Right renal cortex interstitium (tissue), 3 donors: ENCODE measurements around the gene FAM20A. TPM values are rescaled to one million over a fixed set of nuclear protein-coding genes. Genes with fewer than 3 reads are reported as not detected.
A peak's percentile ranks its signal among the peaks of the same experiment; 100 is the strongest.
"Not testable (repeated sequence)": the region's sequence is repeated elsewhere in the genome, so short reads cannot be mapped to it uniquely, and the experiment has no call there.

Experiments
- DNase-seq, 3 donors: peaks; one replicate each; pipeline ENCODE4 v3.0.0-alpha.2; 2013; ENCODE audit warnings: low read depth in 3 of 3, low spot score in 2 of 3
- polyA plus RNA-seq, 3 donors: library from polyadenylated mRNA; unstranded; fragments of 120-200 nt; gene quantifications; one replicate each; pipeline ENCODE4 v1.2.1, GENCODE V29; 2013; ENCODE audit not compliant: insufficient read length in 3 of 3

Gene FAM20A
- polyA plus RNA-seq, 3 donors: 9.3 to 12.4 (median 12.3) TPM

DNA sequence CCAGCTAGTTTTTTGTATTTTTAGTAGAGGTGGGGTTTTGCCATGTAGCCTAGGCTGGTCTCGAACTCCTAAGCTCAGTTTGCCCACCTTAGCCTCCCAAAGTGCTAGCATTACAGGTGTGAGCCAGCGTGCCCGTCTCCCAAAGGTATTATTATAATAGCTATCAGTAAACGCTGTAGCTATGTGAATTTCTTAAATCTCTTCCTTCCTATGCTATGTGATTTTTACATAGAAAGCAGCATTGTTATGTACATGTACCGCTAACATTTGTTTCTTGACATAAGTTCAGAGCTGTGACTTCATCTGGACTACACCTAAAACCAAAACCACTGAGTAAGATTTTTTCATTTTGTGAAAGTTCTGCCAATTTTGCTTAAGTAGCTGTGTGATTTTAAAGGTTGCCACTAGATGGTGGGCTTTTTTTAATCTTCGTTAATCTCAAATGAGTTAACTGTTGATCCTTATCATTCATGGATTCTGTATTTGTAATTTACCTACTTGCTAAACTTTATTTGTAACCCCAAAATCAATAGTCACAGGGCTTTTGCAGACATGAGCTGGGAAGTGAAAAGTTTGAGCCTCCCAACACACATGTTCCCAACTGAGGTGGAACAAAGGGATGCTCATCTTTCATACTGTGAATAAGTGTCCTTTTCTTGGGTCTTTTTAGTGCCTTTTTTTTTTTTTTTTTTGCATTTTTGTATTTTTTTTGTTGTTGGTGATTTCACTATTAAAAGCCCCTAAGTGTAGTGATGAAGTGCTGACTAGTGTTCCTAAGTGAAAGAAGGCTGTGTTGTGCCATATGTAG, 67.1 kb downstream of the FAM20A start:
- no peak for DNase-seq

DNA sequence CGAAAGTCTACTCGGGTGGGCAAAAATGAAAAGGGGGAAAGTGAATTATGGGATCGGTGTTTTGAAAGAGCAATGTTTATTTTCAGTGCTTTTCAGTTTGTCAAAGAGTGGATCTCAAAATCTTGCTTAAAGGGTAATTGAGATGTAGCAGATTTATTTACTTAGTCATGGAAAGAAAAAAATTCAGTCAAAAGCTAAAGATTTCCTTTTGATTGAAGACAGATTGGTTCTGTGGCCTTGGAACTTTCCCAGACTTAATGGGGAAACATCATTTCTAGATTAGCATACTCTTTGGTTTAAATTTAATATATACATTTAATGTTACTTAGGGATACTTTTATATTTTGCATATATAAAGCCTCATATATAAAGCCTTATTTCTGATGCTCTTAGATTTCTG, 68.3 kb downstream of the FAM20A start:
- no peak for DNase-seq

DNA sequence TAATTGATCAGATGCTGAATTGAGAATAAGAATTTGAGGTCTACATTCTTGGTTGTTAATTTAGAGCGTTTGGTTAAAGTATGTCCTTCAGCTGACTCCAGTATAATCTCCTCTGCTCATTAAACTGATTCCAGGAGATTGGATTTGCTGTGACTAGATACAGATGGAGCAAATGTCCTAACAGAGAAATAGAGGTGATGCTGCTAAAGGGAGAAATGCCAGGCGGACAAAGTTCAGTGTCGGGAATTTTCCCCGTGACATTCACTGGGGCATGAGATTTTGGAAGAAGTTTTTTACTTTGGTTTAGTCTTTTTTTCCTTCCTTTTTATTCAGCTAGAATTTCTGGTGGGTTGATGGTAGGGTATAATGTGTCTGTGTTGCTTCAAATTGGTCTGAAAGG, 69.9 kb downstream of the FAM20A start:
- DNase-seq: no peak

DNA sequence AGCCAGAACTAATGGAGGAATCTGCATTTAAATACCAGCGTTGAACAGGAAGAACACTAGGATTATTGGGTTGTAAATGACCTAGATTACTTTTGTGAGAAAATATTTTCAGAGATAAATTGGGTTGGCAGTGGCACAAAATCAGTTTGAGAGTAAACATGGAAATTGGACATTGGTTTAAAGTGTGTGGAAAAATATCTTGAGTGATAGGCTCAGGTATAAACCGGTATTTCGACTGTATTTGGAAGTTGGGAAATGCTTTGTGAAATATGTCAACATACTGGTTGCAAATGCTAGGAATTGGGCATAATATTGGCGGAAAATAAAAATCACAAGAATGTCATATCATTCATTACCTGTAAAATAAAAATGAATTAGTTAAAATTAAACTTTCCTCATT, 73.9 kb downstream of the FAM20A start:
- DNase-seq: no peak

DNA sequence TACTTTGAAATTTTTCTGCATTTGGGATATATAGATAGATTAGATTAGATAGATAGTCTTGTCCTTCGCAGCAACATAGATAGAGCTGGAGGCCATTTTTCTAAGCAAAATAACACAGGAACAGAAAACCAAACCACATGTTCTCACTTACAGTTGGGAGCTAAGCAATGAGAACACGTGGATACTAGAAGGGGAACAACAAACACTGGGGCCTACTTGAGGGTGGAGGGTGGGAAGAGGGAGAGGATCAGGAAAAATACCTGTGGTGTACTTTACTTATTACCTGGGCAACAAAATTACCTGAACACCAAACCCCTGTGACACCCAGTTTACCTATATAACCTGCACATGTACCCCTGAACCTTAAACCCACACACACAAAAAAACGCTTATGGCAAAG, 74.6 kb downstream of the FAM20A start:
- DNase-seq: no peak

DNA sequence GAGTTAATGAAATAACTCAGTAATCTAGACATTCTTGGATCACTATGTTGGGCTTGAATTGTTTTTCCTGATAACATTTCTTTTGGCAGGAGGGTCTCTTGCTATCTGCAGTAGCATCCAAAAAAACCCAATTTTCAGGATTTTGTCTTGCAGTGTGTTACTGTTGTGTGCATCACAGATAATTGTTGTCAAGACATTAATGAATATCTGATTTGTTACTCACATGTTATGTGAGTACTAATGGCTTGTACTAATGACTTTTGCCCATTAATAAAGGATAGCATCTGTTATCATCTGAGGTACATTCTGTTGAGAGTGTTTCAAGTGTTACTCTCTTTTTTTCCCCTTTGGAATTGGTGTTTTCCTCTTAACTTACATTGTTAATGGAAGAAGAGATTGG, 78.9 kb downstream of the FAM20A start:
- no peak for DNase-seq

DNA sequence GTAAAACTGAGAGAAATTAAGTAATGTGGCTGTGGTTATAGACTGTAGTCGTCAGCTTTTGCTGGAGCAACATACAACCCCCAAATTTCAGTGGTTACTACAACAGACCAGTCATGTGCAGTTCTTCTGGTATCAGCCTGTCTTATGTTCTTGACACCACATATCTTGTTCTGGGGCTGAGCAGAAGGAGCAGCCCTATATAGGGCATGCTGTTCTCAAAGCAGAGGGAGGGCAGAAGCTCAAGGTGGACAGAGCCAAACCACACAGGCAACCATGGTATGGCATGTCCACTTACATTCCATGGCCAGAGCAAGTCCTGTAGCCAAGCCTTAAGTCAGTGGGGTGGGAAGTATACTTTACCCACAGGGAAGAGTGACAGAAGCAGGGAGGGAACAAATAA, 81.3 kb downstream of the FAM20A start:
- no peak for DNase-seq

DNA sequence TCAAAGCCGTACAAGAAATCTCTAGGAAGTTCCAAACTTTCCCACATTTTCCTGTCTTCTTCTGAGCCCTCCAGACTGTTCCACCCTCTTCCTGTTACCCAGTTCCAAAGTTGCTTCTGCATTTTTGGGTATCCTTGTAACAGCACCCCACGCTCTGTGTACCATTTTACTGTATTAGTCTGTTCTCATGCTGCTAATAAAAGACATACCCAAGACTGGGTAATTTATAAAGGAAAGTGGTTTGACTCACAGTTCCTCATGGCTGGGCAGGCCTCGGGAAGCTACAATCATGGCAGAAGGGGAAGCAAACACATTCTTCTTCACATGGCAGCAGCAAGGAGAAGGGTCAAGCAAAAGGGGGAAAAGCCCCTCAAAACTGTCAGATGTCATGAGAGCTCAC, 82.1 kb downstream of the FAM20A start:
- not testable (repeated sequence) for DNase-seq

DNA sequence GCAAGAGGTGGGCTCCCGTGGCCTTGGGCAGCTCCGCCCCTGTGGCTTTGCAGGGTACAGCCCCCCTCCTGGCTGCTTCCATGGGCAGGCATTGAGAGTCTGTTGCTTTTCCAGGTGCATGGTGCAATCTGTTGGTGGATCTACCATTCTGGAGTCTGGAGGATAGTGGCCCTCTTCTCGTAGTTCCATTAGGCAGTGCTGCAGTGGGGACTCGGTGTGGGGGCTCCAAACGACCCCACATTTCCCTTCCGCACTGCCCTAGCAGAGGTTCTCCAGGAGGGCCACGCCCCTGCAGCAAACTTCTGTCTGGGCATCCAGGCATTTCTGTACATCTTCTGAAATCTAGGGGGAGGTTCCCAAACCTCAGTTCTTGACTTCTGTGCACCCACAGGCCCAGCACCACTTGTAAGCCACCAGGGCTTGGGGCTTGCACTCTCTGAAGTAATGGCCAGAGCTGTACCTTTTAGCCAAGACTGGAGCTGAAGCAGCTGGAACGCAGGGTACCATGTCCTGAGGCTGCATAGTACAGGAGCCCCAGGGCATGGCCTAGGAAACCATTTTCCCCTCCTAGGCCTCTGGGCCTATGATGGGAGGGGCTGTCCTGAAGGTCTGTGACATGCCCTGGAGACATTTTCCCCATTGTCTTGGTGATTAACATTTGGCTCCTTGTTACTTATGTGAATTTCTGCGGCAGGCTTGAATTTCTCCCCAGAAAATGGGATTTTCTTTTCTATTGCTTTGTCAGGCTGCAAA, 82.9 kb downstream of the FAM20A start:
- no peak for DNase-seq

DNA sequence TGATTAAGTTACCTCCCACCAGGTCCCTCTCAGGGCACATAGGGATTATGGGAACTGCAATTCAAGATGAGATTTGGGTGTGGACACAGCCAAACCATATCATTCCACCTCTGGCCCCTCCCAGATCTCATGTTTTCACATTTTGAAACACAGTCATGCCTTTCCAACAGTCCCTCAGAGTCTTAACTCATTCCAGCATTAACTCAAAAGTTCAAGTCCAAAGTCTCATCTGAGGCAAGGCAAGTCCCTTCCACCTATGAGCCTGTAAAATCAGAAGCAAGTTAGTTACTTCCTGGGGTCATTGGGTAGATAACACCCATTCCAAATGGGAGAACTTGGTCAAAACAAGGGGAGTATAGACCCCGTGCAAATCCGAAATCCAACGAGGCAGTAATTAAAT, 83.6 kb downstream of the FAM20A start:
- DNase-seq: not testable (repeated sequence)

DNA sequence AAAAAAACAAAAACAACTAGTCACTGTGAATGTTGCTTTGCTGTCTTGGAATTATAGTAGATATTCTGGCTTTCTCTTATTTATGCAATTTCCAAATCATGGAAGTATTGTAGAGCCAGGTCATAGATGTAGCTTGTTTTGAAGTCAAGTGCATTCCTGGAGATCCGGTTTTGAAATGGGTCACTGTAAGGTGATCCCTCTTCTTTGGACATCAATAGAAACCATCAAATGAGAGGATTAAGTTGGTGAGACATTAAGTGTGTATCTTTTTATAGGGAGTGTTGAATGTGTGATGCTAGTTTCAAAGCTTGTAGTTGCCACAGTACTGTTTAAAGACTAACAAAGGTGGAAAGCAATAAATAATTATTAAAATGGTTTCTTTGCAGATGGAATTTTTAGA, 84.4 kb downstream of the FAM20A start:
- DNase-seq: no peak

DNA sequence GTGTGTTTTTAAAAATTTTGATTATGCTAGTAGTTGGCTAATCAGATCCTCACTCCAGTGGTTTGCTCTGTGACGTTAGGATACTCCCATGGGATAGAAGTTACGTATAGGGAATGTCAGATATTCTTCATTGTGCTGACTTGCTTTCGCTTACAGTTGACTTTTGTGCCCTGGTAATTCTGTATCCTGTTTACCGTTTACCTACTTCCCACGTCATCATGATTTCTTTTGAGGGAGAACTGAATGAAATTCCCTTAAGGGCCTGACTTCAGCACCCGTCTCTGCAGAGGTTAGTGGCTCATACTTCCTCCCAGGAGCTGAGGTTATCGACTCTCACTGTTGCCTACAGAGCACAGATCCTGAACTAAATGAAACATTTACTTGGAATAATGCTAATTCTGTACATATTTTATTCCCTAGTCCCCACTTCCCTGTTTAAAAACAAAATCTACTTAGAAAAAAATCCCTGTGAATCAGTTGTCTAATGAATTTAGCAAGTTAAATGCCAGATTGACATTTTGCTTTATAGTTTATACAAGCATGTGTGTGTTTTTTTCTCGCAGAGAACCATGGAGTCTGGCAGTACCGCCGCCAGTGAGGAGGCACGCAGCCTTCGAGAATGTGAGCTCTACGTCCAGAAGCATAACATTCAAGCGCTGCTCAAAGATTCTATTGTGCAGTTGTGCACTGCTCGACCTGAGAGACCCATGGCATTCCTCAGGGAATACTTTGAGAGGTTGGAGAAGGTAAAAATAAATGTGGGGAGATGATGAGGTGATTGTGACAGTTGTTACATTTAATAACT, 86.1 kb downstream of the FAM20A start:
- no peak for DNase-seq

DNA sequence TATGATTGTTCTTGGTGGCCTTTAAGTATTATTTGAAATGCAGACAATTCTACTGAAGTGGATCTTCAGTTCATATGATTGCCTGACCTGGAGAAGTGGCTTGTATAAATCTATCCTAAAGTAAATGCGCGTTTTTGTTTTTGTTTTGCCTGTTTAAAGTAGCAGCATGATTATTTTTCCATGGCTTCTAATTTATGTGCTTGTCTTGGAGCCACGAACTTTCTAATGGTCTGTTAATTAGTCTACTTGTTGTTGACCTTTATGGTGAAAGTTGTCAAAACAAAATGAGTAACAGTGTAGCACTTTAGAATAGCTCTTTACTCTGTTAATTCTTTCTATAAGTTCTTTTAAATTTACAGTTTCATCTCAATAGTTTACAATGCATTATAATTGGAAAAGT, 87.2 kb downstream of the FAM20A start:
- no peak for DNase-seq

DNA sequence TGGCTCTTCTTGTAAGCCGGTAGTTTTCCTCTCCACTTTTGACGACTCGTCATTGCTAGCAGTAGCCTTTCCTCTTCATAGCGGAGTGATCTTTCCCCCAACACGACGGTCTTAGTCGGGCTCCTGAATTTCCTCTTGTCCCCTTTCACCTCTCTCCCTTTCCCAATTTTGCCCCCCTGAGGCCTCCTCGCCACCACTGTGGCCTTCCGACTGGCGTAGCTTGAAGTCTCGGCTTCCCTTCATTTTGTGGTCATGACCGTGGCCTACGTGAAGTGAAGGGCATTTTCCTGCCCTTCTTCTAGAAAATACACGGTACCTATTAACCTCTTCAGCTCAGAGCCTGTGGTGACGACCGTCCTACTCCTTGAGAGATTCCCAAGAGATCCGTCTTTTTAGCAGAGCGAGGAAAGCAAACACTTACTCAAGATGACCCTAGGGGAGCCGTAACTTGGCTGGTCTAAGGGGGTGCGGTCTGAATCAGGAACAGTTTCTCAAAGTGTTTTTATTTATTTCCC, 88.2 kb downstream of the FAM20A start:
- DNase-seq: no peak

DNA sequence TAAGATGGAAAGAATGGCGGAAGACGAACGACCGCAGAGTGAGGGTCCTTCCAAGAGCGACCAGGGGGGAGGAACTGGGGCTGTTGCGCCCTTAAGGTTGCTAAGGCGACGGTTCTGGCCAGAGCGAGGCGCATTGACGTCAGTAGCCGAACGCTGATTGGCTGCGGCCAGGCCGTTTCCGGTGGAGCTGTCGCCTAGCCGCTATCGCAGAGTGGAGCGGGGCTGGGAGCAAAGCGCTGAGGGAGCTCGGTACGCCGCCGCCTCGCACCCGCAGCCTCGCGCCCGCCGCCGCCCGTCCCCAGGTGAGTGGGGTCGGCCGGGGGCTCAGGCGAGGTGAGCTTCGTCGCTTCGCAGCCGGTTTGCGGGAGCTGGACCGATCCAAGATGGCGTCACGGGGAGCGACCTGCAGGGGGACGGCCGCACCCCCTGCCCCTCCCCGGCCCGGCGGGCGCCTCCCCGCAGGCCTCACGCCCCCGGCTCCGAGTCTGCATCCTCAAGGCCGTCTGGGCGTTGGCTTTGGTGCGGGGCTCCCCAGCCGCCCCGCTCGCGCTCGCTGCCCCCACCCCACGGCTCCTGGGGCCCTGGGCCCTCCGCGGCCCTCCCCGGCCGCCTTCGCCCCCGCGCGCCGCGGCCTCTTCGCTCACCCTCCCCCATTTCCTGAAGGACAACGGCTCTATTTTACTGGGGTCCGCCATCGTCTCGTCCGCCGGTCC, 88.8 kb downstream of the FAM20A start, which contains the start of gene PRKAR1A:
Gene PRKAR1A (plus strand): TSS at position 184 of the 713 bp plus-strand sequence. CDS start 2,970 bp downstream, outside the sequence.
- DNase-seq: peak in 2 of 3 donors; percentile 96

DNA sequence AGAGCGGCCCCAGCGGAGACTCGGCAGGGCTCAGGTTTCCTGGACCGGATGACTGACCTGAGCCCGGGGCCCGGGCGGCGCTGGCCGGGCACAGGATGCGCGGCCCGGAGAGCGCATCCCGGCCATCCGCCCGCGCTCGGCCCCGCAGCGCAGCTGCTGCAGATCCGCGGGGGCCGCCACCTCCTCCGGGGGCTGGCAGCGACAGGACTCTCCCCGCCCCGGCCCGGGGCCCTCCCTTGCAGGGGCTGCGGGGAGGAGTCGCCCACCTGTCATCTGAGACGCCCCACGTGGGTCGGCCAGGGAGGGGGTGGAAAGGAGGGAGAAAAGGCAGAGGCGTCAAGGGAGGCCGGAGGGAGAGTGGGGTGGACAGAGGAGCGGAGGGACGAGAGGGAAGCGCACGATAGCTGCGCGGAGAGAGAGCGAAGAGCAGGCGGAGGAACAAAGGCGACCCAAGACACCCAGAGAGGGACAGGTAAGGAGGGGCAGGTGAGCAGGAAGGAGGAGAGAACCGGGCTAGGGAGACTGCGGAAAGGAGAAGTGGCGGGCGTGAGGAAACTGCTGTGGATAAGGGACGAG, 89.4 kb downstream of the FAM20A start:
- peak; percentile 78 to 88 (median 83) for DNase-seq

DNA sequence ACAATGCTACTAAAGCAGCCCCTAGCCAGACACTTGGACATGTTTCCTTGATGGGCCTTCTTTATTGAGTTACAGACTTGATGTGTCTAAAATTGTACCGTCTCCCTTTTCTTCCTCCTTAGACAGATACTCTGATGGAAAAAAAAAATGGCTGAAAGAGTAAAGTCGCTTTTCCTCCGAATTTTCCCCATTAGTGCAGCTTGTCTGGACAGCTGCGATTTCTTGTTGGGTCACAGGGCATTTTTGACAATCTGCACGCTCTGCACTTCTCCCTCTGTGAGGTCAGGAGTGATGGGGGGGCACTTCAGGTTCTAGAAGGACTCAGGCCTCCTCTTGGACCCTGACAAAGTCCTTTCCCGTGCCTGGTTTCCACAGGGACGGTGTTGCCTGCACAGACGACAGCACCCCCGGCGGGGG, 89.9 kb downstream of the FAM20A start:
- peak in 2 of 3 donors; percentile 57 to 74 for DNase-seq

DNA sequence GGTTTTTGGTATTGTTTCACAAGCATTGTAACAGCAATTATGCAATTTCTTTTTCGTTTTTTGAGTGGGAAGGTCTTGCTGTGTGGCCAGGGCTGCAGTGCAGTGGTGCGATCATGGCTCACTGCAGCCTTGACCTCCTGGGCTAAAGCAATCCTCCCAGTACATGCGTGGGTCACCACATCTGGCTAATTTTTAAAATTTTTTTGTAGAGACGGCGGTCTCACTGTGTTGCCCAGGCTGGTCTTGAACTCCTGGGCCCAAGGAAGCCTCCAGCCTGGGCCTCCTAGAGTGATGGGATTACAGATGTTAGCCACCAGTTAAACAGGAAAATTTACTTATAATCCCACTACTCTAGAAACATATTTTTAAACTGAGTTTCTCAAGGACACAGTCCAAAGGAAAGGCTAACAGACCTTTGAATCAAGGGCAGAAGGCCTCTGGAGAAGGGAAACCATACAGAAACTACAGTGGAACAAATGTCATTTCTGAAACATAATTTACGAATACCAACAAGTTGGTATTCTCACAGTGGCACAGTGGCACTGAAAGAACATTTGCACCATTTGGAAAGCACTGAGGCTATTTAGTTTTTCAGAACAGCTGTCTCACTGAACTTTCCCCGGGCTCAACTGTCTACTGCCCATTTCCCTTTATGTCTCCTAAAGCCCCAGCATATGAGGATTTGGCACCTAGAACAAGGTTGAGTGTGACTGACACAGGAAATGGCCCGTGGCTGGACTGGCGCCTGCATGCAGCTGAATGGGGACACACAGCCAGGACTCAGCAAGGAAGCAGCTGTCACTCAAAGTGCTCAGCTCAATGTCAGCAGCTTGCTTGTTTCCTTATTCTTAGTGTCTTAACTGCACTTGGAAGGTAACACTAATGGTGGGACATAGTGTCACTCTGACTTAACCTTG, 91.8 kb downstream of the FAM20A start:
- DNase-seq: no peak

DNA sequence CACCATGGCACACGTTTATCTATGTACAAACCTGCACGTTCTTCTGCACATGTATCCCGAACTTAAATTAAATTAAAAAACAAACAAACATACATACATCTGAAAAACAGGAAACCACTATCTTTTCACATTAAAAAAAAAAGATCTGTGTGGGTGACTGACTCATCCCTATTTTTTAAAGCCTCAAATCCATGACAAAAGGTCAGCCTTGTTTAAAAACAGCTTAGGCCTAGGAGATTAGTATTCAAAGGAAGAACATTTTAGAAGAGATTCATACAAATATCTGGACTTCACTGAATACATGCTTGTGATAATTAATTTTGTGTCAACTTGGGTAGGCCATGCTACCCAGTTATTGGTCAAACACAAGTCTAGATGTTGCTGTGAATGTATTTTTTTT, 93.6 kb downstream of the FAM20A start:
- no peak for DNase-seq
